GM12872 (cell line): Measurements from ENCODE around the gene ANKEF1.

Source experiments
- CTCF ChIP-seq: IDR thresholded peaks from 3 replicates; pipeline ENCODE4 v1.5.1; 2011; ENCODE audit warnings: low read depth, mild to moderate bottlenecking, low read length, moderate library complexity; ENCODE audit not compliant: insufficient read depth

The ANKEF1 gene

GRCh38 chr20:10040070-10040975 is 5.5 kb downstream of the ANKEF1 start:
- no peak for TF ChIP-seq CTCF

- TF ChIP-seq CTCF = no peak
Observed at GRCh38 chr20:10042086-10042485, 7.3 kb downstream of the ANKEF1 start.

- TF ChIP-seq CTCF = no peak
Observed at GRCh38 chr20:10047427-10047826, 12.6 kb downstream of the ANKEF1 start.

- no peak for TF ChIP-seq CTCF
Observed at GRCh38 chr20:10051185-10051584, 16.4 kb downstream of the ANKEF1 start.

DNA sequence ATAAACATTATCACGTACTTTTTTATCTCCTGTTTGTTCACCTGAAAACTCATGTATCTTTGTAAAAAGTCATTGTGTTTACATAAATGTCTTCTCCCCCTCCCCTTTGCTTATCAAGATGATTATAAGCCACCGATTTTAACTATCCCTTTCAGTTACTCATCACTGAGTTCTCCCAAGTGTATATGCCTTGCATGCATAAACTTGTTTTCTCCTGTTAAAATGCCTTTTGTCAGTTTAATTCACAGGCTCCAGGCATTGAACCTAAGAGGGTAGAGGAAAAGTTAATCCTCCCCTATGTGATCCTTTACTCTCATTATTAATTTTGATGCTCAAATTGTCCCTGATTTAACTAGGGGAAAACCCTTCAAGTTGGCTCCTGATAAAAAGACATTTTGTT is 24.2 kb downstream of the ANKEF1 start:
- no peak for TF ChIP-seq CTCF

DNA sequence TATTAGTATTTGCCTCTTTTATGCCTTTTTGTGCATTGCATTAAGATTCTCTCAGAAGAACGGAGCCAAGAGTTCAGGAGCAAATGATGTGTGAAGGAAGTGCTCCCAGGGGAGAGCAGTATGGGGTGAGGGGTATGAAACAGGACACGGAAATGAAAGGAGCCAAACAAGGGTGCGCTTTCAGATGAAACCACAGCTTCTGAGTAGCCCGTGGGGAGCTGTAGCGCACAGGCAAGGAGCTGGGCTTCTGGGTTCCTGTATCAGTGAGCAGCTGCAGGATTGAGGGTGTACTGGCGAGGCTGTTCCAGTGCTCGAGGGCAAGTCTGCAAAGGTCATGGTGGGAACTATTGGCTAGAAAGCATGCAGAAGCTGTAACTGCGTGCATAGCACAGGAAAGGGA is 25.4 kb downstream of the ANKEF1 start:
- no peak for TF ChIP-seq CTCF

GRCh38 chr20:10061641-10062040 is 26.9 kb downstream of the ANKEF1 start:
- no peak for TF ChIP-seq CTCF
